ENCODE measurements around the gene CAB39L. TPM values are rescaled to one million over a fixed set of nuclear protein-coding genes. Genes with fewer than 3 reads are reported as not detected.

Gene CAB39L
- total and polyA plus RNA-seq, 9 of the 15 experiments (the other 6 are each of a cell fraction or from before 2014, with no cell fraction given), result 1.1 to 4.2 (median 2.6) TPM

DNA sequence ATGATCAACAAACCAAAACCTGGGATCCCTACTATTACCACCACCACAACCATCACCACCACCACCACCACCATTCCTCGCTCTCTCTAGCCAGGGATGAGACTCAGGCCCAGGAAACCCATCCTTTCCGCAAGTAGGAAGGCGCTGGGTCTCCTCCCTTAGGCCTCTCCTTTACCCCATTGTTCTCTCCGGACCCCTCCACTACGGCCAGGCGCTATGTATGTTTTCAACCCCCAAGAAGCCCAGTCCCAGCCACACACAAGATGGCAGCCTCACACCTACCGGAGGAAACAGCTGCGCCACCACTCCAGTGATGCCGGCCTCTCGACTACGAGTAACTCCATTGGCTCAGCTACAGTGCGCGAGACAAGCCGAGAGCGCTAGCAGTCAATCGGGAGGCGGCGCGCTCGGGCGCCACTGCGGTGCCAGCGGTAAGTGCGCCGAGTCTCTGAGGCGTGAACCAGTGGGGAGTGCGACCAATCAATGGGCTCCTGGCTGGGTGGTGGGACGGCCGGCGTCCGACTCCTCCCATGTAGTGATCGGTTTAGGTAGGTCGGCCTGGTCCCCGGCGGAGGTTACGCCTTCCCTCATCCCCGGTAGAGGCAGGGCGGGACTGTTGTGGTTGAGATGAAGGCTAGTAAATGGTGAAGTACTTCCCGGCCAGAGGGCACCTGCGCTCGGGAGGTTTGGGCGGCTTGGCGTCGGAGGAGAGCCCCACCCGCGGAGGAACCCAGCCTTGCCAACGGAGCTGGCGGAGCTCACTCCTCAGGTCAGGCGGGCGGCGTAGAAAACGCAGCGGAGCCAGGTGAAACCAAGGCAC, at the start of gene CAB39L, which contains the start of gene SETDB2 (continued):
- TF ChIP-seq, protein P1, sequence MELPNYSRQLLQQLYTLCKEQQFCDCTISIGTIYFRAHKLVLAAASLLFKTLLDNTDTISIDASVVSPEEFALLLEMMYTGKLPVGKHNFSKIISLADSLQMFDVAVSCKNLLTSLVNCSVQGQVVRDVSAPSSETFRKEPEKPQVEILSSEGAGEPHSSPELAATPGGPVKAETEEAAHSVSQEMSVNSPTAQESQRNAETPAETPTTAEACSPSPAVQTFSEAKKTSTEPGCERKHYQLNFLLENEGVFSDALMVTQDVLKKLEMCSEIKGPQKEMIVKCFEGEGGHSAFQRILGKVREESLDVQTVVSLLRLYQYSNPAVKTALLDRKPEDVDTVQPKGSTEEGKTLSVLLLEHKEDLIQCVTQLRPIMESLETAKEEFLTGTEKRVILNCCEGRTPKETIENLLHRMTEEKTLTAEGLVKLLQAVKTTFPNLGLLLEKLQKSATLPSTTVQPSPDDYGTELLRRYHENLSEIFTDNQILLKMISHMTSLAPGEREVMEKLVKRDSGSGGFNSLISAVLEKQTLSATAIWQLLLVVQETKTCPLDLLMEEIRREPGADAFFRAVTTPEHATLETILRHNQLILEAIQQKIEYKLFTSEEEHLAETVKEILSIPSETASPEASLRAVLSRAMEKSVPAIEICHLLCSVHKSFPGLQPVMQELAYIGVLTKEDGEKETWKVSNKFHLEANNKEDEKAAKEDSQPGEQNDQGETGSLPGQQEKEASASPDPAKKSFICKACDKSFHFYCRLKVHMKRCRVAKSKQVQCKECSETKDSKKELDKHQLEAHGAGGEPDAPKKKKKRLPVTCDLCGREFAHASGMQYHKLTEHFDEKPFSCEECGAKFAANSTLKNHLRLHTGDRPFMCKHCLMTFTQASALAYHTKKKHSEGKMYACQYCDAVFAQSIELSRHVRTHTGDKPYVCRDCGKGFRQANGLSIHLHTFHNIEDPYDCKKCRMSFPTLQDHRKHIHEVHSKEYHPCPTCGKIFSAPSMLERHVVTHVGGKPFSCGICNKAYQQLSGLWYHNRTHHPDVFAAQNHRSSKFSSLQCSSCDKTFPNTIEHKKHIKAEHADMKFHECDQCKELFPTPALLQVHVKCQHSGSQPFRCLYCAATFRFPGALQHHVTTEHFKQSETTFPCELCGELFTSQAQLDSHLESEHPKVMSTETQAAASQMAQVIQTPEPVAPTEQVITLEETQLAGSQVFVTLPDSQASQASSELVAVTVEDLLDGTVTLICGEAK (IDR thresholded peaks at IDR 0.05), result peak; percentile 78
- TF ChIP-seq, protein P1 (CRISPR knock-in tag; IDR thresholded peaks at IDR 0.05), result no peak
- TF ChIP-seq BACH1 (tag; IDR thresholded peaks at IDR 0.05) (no peak), SMAD4 (CRISPR knock-in tag; conservative IDR thresholded peaks at IDR 0.05) (no peak), GATA2 (CRISPR knock-in tag; IDR thresholded peaks at IDR 0.05) (no peak), ETV1 (tag; conservative IDR thresholded peaks at IDR 0.05; ENCODE audit: low read depth) (peak; percentile 85), HDAC2 (IDR thresholded peaks at IDR 0.05) (no peak), ZBTB17 (CRISPR knock-in tag; IDR thresholded peaks at IDR 0.05) (no peak), TFAM (CRISPR knock-in tag; conservative IDR thresholded peaks at IDR 0.05) (no peak)
- TF ChIP-seq, protein P2, sequence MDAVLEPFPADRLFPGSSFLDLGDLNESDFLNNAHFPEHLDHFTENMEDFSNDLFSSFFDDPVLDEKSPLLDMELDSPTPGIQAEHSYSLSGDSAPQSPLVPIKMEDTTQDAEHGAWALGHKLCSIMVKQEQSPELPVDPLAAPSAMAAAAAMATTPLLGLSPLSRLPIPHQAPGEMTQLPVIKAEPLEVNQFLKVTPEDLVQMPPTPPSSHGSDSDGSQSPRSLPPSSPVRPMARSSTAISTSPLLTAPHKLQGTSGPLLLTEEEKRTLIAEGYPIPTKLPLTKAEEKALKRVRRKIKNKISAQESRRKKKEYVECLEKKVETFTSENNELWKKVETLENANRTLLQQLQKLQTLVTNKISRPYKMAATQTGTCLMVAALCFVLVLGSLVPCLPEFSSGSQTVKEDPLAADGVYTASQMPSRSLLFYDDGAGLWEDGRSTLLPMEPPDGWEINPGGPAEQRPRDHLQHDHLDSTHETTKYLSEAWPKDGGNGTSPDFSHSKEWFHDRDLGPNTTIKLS (IDR thresholded peaks at IDR 0.05; ENCODE audit: borderline replicate concordance, low read depth), result peak; percentile 60
- TF ChIP-seq, protein P3, sequence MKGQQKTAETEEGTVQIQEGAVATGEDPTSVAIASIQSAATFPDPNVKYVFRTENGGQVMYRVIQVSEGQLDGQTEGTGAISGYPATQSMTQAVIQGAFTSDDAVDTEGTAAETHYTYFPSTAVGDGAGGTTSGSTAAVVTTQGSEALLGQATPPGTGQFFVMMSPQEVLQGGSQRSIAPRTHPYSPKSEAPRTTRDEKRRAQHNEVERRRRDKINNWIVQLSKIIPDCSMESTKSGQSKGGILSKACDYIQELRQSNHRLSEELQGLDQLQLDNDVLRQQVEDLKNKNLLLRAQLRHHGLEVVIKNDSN (CRISPR knock-in tag; IDR thresholded peaks at IDR 0.05), result no peak

All from K562 (cell line).